GM12864 (cell line): ENCODE results near the gene RALA.

ENCODE experiments used
- DNase-seq: peaks from one replicate; pipeline ENCODE4 v3.0.0-alpha.2; 2011; ENCODE audit warnings: low read depth
- H3K4me3 ChIP-seq: 2 replicates; pipeline ENCODE4 v1.5.1; 2011; ENCODE audit warnings: mild to moderate bottlenecking, low read depth, low read length, control low read depth
- TF ChIP-seq, protein P1 (sequence below): IDR thresholded peaks from 2 replicates; pipeline ENCODE4 v1.5.1; 2011; ENCODE audit warnings: low read depth, mild to moderate bottlenecking, moderate library complexity, low read length, control low read depth, inconsistent platforms; ENCODE audit errors: missing control alignments

RALA gene

DNA sequence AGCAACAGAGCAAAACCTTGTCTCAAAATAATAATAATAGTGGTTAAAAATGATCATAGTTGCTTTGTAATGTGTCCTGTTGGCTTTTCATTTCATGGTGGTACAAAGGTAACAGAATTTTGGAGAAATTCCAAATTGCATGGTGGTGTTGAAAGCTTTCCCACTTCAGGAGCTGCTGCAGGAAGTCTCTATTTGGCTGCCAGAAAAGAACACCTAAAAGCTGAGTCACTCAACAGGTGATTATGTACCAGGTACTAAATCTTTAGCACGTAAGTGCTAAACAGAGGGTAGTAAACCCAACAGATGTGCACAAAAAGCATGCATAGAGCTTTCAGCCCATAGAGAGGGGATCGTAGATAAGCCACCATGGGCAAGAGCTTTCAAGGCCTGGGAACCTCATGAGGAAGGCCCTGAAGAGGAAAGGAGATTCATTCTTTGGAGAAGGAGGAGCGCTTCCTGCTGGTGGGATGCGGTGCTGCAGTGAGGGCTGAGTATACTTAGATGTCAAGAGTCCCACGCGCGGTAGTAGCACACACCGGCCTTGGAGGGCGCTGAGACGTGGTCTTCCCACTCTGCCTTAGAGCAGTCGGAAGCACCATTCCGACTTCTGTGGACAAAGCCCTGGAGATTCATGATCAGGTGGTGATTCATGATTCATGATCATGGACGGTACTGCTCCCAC is 118.7 kb downstream of the RALA start:
- DNase-seq = no peak
- TF ChIP-seq, protein P1, sequence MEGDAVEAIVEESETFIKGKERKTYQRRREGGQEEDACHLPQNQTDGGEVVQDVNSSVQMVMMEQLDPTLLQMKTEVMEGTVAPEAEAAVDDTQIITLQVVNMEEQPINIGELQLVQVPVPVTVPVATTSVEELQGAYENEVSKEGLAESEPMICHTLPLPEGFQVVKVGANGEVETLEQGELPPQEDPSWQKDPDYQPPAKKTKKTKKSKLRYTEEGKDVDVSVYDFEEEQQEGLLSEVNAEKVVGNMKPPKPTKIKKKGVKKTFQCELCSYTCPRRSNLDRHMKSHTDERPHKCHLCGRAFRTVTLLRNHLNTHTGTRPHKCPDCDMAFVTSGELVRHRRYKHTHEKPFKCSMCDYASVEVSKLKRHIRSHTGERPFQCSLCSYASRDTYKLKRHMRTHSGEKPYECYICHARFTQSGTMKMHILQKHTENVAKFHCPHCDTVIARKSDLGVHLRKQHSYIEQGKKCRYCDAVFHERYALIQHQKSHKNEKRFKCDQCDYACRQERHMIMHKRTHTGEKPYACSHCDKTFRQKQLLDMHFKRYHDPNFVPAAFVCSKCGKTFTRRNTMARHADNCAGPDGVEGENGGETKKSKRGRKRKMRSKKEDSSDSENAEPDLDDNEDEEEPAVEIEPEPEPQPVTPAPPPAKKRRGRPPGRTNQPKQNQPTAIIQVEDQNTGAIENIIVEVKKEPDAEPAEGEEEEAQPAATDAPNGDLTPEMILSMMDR = peak; percentile 59
- no peak overlapping the region for H3K4me3 ChIP-seq

DNA sequence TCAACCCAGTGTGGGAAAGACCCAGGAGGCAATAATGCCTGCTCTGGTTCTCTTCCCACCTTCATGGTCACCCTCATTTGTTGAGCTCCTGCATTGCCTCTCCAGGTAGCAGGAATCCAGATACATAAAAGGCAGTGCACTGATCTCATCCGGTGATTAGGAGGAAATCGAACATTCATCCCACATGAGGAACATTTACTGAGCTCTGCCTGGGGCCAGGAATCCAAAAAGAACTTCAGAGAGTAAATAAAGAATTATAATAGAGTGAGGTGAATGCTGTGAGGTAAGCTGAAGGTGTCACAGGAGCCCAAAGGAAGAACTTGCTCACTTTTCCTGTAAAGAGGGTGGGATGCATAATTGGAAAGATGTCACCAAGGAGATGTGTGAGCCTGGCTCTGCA is 121.2 kb downstream of the RALA start:
- TF ChIP-seq, protein P1 = no peak
- H3K4me3 ChIP-seq = no peak overlapping the region
- DNase-seq = no peak

DNA sequence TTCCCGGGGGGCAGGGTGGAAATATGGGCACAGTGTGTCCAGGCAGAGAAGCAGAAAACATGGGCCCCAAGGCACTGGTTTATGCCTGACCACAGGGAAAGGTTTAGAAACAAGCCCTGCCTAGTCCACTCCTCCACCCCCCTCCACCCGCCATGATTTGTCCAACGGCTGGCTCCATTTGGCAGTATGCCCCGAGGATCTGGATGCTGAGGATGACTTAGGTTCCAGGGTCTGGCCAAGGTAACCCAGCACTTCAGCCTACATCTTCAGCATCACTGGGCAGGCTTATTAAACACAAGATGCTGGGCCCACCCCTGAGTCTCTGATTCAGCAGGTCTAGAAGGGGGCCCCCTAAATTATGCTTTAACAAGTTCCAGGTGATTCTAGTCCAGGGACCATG is 121.9 kb downstream of the RALA start:
- H3K4me3 ChIP-seq = no peak overlapping the region
- no peak for DNase-seq
- TF ChIP-seq, protein P1 = no peak

DNA sequence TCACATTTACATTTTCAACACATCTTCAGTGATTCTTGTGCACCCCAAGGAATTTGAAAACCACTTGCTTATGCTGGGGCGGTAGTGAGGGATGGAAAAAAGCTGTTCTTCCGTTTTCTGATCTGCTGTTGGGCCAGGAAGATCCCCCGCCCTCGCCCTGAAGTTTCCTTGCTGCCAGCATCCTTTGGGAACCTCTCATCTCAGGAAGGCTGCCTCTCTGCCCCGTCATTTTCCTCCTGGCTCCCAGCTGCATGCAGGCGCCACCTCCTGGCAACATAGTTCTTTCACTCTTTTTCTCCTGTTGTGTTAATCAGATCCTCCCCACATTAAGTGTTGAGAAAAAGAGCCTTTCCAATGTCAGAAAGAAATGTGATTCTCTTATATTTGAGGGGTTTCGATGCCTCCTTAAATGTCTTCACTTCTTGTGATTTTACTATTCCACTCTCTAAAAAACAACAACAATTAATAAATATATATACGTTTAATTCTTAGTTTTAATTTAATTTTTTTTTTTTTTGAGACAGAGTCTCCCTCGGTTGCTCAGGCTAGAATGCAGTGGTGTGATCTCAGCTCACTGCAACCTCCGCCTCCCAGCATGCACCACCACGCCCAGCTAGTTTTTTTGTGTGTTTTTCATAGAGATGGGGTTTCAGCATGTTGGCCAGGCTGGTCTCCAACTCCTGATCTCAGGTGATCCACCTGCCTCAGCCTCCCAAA is 122.9 kb downstream of the RALA start:
- DNase-seq = no peak
- TF ChIP-seq, protein P1 = peak; percentile 76
- H3K4me3 ChIP-seq = no peak overlapping the region

DNA sequence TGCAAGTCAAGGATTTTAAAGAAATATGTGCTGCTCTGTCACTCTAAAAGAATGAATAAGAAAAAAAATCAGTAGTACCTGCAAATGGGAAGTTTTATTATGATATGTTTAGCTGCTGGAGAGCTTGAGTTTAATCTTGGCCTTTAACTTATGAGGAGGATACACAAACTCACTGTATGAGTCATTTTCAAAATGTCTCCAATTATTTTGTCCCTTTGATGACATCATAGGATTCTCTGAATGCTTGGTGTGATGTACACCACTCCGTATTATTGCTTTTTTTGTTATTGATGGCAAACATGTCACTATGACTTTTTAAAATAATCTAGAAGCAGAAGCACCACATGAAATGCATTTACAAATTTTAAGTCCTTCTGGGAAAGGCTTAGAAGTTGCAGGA is 125.8 kb downstream of the RALA start:
- TF ChIP-seq, protein P1 = no peak
- H3K4me3 ChIP-seq = no peak overlapping the region
- no peak for DNase-seq

DNA sequence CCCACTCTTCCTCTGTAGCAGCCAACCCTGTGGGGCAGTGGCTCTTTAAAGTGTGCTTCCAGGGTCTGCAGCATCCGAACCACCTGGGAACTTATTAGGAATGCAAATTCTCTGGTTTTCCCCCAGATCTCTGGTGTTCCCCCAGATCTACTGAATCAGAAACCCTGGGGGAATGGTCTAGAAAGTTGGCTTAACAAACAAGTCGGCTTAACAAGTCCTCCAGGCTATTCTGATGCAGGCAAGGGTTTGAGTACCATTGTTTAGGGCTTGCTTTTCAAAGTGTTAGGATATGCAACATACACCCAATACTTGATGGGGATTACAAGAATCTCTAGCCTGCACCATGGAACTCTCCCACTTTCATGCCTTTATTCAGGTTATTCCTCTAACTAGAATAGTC is 126.3 kb downstream of the RALA start:
- H3K4me3 ChIP-seq = no peak overlapping the region
- TF ChIP-seq, protein P1 = no peak
- no peak for DNase-seq
